HG03378 (cell line): Measurements from ENCODE around the gene ADGB.
"Not testable (repeated sequence)": the region's sequence is repeated elsewhere in the genome, so short reads cannot be mapped to it uniquely, and the experiment has no call there.

ENCODE experiments used
- ATAC-seq: cut with Tn5 transposase; IDR thresholded peaks from one replicate; pipeline ENCODE4 v1.9.1; 2021; ENCODE audit warnings: mild to moderate bottlenecking, moderate library complexity; ENCODE audit not compliant: unreplicated experiment

The ADGB gene

GRCh38 chr6:146598772-146599405, at the start of gene ADGB:
ADGB (plus strand) TSS chr6:146598972; CDS start chr6:146599041, 69 bp downstream.
- ATAC-seq = no peak

GRCh38 chr6:146550911-146551310, 47.9 kb upstream of the ADGB start:
- ATAC-seq = no peak

GRCh38 chr6:146551545-146551944, 47.2 kb upstream of the ADGB start:
- no peak for ATAC-seq

- no peak for ATAC-seq
Measured at GRCh38 chr6:146553377-146554135, 45.2 kb upstream of the ADGB start.

- ATAC-seq = no peak
Measured at GRCh38 chr6:146560607-146561006, 38.2 kb upstream of the ADGB start.

GRCh38 chr6:146566661-146567060, 32.1 kb upstream of the ADGB start:
- ATAC-seq = not testable (repeated sequence)

- ATAC-seq = not testable (repeated sequence)
Measured at GRCh38 chr6:146568619-146569018, 30.2 kb upstream of the ADGB start.

- no peak for ATAC-seq
Measured at GRCh38 chr6:146574211-146574610, 24.6 kb upstream of the ADGB start.

GRCh38 chr6:146578054-146578453, 20.7 kb upstream of the ADGB start:
- no peak for ATAC-seq

- no peak for ATAC-seq
Measured at GRCh38 chr6:146581968-146582367, 16.8 kb upstream of the ADGB start.

GRCh38 chr6:146582857-146583256, 15.9 kb upstream of the ADGB start:
- no peak for ATAC-seq

- no peak for ATAC-seq
Measured at GRCh38 chr6:146583966-146584365, 14.8 kb upstream of the ADGB start.

GRCh38 chr6:146587459-146587858, 11.3 kb upstream of the ADGB start:
- no peak for ATAC-seq

- ATAC-seq = no peak
Measured at GRCh38 chr6:146590492-146590891, 8.3 kb upstream of the ADGB start.

GRCh38 chr6:146592451-146592850, 6.3 kb upstream of the ADGB start:
- ATAC-seq = no peak

- ATAC-seq = no peak
Measured at GRCh38 chr6:146593986-146594385, 4.8 kb upstream of the ADGB start.

GRCh38 chr6:146594495-146594894, 4.3 kb upstream of the ADGB start:
- ATAC-seq = no peak

- no peak for ATAC-seq
Measured at GRCh38 chr6:146595972-146596731, 2.6 kb upstream of the ADGB start.

GRCh38 chr6:146601352-146601751, 2.6 kb downstream of the ADGB start:
- no peak for ATAC-seq

- no peak for ATAC-seq
Measured at GRCh38 chr6:146602526-146602925, 3.8 kb downstream of the ADGB start.

- no peak for ATAC-seq
Measured at GRCh38 chr6:146613947-146614346, 15.2 kb downstream of the ADGB start.

GRCh38 chr6:146620655-146621054, 21.9 kb downstream of the ADGB start:
- ATAC-seq = no peak
